Central memory CD8-positive, alpha-beta T cell (primary cell): Measurements from ENCODE around the gene CCNI2.

Experiments
- ATAC-seq: fragments of 150-1000 bp; cut with Tn5 transposase; replicated peaks from 2 replicates; pipeline ENCODE4 v1.10.0; 2022; ENCODE audit warnings: mild to moderate bottlenecking, moderate FRiP score, moderate number of reproducible peaks; ENCODE audit not compliant: poor library complexity, severe bottlenecking; ENCODE audit errors: extremely low read depth
- DNase-seq, 2 donors: peaks; one replicate each; pipeline ENCODE4 v3.0.0; 2021; ENCODE audit warnings: low spot score in 2 of 2
- H3K27ac Mint-ChIP-seq: one replicate; pipeline ENCODE4 v1.8.0; 2022; ENCODE audit warnings: low read depth, mild to moderate bottlenecking, moderate library complexity, mixed read lengths
- H3K27me3 Mint-ChIP-seq: one replicate; pipeline ENCODE4 v1.8.0; 2022; ENCODE audit warnings: mixed read lengths
- H3K36me3 Mint-ChIP-seq: one replicate; pipeline ENCODE4 v1.8.0; 2022; ENCODE audit warnings: mild to moderate bottlenecking, moderate library complexity, mixed read lengths; ENCODE audit not compliant: insufficient read depth
- H3K4me1 Mint-ChIP-seq: one replicate; pipeline ENCODE4 v1.8.0; 2022; ENCODE audit warnings: mixed read lengths
- H3K4me3 Mint-ChIP-seq: one replicate; pipeline ENCODE4 v1.8.0; 2022; ENCODE audit warnings: mild to moderate bottlenecking, moderate library complexity, mixed read lengths
- H3K9me3 Mint-ChIP-seq: one replicate; pipeline ENCODE4 v1.8.0; 2022; ENCODE audit warnings: mixed read lengths

Gene CCNI2, protein sequence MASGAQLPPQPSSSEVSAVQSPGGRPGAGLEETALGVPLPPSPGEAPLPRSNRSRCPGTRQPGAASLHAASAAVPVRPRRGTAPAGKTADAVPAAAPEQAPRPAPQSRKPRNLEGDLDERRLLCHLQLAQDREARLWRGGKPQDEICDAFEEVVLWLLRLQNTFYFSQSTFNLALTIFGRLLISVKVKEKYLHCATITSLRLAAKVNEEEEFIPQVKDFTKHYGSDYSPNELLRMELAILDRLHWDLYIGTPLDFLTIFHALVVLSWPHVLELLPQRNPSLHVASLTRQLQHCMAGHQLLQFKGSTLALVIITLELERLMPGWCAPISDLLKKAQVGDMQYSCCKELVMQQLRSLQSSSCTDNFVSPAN

DNA sequence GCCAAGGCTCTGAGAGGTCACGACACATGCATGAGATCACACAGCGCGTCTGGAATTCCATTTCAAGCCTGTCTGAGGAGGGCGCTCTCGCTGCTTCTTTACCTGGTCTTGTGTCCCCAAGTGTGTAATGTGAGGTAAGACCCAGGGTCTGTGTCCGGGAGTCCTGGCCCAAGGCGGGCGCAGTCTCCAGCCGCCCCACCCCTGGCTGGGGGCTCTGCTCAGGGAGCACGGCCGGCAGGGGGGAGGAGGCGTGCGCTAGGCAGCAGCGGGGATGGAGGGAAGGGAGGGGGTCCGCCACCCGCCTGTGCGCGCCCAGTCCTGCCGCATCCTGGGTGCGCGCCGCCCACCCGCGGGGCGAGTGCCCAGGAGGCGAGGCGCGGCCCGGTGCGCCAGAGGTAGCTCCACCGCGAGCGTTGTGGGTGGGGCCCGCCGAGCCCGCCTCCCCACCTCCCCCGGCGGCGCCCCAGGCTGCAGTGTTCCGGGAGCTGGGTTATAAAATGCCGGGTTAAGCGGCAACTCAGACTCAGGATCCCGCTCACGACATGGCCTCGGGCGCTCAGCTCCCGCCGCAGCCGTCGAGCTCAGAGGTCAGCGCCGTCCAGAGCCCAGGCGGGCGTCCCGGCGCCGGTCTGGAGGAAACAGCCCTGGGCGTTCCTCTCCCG is at the start of gene CCNI2:
TSS of gene CCNI2 (plus strand) at position 473 of the 662 bp plus-strand sequence. CDS start at position 543, 70 bp downstream.
- H3K4me3 Mint-ChIP-seq: peak within 1 kb of the TSS; percentile 78
- ATAC-seq (peak; percentile 84), DNase-seq (peak; percentile 35 to 45)
- no peaks in the 10 kb centered on the region for H3K9me3 Mint-ChIP-seq
- H3K4me1 Mint-ChIP-seq: no peaks in the 10 kb centered on the region
- H3K27ac Mint-ChIP-seq: no peak within 1 kb of the TSS
- H3K27me3 Mint-ChIP-seq: no peaks in the 10 kb centered on the region
- H3K36me3 Mint-ChIP-seq: peaks cover 4% of the 10 kb centered on the region

DNA sequence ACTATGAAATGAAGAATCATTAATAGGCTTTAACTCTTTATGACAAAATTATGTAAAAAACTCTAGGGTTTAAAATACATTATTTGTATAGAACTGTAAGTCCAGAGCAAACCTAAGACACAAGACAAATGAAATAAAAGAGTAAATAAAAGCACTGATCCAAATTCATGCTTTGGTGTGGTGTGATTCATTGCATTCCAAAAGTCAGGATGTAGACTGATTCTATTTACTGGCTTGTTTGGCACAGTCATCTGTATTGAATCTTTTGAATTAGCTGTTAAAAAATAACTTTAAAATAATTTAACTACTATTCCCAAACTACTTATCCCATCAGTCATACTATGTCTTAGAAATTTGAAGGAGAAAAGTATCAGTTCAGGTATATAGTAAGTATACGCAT is 42.4 kb upstream of the CCNI2 start:
- Mint-ChIP-seq H3K27ac (no peak overlapping the region), H3K4me1 (no peaks in the 10 kb centered on the region)

DNA sequence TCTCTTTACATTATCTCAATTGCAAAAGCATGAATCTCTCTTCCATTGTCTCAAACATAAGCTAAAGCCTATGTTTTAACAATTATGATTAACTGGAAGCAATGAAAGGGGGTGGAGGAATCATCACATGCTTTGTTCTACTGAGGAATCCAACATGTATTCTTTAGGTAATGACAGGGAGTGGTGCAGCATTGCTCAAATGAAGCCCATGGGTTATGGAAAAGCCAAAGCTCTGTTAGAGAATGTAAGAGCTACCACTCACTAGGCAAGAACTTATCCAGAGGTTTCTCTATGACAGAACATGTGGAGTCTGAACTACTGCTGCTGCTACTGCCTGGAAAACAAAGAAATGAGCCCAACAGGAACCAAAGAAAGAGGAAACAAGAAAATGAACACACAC is 38.6 kb upstream of the CCNI2 start:
- Mint-ChIP-seq H3K9me3 (no peaks in the 10 kb centered on the region), H3K27me3 (no peaks in the 10 kb centered on the region), H3K36me3 (peaks cover 11% of the 10 kb centered on the region), H3K4me3 (no peak overlapping the region), H3K27ac (no peak overlapping the region), H3K4me1 (no peaks in the 10 kb centered on the region)
- ATAC-seq (no peak), DNase-seq (no peak)

More for the DNA sequence above, 42.4 kb upstream of the CCNI2 start:
- Mint-ChIP-seq H3K27me3 (no peaks in the 10 kb centered on the region), H3K9me3 (no peaks in the 10 kb centered on the region), H3K4me3 (no peak overlapping the region), H3K36me3 (peaks cover 35% of the 10 kb centered on the region)
- ATAC-seq: no peak
- no peak for DNase-seq

DNA sequence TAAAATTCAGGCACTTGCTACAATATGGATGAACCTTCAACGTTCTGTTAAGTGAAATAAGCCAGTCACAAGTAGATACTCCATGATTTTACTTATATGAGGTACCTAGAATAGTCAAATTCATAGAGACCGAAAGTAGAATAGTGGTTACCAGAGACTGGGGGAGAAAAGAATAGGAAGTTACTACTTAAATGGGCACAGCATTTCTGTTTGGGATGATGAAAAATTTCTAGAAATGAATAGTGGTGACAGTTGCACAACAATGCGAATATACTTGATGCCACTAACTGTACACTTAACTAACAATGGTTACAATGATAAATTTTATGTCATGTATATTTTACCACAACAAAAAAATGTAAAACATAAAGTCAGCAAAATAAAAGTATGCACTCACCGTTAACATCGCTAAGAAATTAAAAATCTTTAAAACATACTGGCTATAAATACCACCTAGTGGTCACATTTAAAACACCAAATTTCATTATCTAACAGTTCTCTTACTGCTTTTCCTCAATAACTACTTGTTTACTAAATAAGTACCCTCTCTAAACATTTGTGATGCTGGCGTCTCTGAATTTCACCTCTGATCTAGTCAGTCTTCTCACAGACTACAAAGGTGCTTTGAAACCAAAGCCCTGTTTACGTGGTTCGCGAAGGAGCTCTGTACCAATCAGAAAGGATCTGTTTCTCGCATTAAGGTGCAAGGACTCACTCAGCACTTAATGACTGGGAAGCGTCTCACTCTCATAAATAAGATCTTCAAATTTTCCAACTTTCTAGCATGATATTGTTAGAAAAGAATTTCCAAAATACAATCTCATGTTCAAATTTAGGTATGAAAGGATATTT is 32.5 kb upstream of the CCNI2 start:
- no peak overlapping the region for H3K4me3 Mint-ChIP-seq

DNA sequence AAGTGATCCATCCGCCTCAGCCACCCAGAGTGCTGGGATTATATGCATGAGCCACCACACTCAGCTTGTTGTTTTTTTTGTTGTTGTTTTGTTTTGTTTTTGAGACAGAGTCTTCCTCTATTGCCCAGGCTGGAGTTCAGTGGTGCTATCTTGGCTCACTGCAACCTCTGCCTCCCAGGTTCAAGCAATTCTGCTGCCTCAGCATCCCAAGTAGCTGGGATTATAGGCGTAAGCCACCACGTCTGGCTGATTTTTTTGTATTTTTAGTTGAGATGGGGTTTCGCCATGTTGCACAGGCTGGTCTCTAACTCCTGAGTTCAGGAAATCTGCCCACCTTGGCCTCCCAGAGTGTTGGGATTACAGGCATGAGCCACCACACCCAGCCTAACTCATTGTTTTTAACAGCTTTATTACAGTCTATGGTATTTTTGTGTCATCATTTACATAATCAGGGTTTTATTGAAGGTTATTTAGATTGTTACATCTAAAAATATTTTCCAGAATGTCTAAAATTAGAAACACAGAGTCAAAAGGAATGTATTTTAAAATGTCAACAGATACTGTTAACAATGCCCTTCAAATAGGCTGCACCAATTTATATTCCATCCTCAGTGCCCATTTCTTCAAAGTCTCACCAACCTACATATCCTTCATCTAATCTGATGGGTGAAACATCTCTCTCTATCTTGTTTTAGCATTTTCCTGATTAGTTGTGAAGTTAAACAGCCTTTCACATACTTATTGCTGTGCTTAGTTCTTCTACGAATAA is 28.5 kb upstream of the CCNI2 start:
- peaks cover 17% of the 10 kb centered on the region for H3K36me3 Mint-ChIP-seq
- H3K27ac Mint-ChIP-seq: no peak overlapping the region
- H3K4me3 Mint-ChIP-seq: no peak overlapping the region
- ATAC-seq (no peak), DNase-seq (no peak)
- H3K27me3 Mint-ChIP-seq: no peaks in the 10 kb centered on the region
- no peaks in the 10 kb centered on the region for H3K9me3 Mint-ChIP-seq
- H3K4me1 Mint-ChIP-seq: peaks cover 7% of the 10 kb centered on the region

More for the DNA sequence above, 32.5 kb upstream of the CCNI2 start:
- peaks cover 12% of the 10 kb centered on the region for H3K36me3 Mint-ChIP-seq
- H3K27me3 Mint-ChIP-seq: no peaks in the 10 kb centered on the region
- H3K9me3 Mint-ChIP-seq: no peaks in the 10 kb centered on the region
- peaks cover 7% of the 10 kb centered on the region for H3K4me1 Mint-ChIP-seq
- H3K27ac Mint-ChIP-seq: no peak overlapping the region
- DNase-seq (no peak), ATAC-seq (no peak)

DNA sequence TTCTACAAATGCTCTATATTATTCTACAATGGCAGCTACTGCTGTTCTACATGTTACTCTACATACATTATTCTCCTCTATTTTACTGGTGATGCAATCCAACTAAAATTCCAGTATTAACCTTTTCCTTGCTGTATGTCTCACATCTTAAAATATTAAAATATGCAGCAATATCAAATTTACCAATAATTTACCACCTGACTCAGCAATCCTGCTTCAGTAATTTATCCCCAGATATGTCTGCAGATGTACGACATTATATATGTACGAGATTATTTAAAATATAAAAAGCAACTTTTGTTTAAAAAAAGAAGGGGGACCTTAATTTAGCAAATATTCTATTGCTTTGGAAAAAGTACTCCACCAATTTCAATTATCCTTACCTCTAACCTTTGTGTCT is 21.5 kb upstream of the CCNI2 start:
- no peaks in the 10 kb centered on the region for H3K27me3 Mint-ChIP-seq
- no peaks in the 10 kb centered on the region for H3K9me3 Mint-ChIP-seq
- H3K36me3 Mint-ChIP-seq: peaks cover 18% of the 10 kb centered on the region
- no peak overlapping the region for H3K27ac Mint-ChIP-seq
- H3K4me3 Mint-ChIP-seq: no peak overlapping the region
- ATAC-seq (no peak), DNase-seq (no peak)
- H3K4me1 Mint-ChIP-seq: peaks cover 14% of the 10 kb centered on the region

DNA sequence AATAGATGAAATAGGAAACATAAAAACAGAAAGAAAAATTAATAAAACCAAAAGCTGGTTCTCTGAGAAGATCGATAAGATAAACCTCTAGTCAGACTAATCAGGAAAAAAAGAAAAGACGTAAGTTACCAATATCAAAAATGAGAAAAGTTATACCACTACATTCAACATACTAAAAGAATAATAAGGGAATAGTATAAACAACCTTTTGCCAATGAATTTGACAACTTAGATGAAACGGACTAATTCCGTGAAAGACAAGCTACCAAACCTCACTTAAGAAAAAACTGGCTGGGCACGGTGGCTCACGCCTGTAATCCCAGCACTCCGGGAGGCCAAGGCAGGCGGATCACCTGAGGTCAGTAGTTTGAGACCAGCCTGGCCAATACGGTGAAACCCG is 17.3 kb upstream of the CCNI2 start:
- no peak for ATAC-seq
- peaks cover 17% of the 10 kb centered on the region for H3K36me3 Mint-ChIP-seq
- peaks cover 29% of the 10 kb centered on the region for H3K4me1 Mint-ChIP-seq
- H3K4me3 Mint-ChIP-seq: no peak overlapping the region
- H3K27ac Mint-ChIP-seq: no peak overlapping the region
- H3K27me3 Mint-ChIP-seq: no peaks in the 10 kb centered on the region
- DNase-seq: no peak
- no peaks in the 10 kb centered on the region for H3K9me3 Mint-ChIP-seq

DNA sequence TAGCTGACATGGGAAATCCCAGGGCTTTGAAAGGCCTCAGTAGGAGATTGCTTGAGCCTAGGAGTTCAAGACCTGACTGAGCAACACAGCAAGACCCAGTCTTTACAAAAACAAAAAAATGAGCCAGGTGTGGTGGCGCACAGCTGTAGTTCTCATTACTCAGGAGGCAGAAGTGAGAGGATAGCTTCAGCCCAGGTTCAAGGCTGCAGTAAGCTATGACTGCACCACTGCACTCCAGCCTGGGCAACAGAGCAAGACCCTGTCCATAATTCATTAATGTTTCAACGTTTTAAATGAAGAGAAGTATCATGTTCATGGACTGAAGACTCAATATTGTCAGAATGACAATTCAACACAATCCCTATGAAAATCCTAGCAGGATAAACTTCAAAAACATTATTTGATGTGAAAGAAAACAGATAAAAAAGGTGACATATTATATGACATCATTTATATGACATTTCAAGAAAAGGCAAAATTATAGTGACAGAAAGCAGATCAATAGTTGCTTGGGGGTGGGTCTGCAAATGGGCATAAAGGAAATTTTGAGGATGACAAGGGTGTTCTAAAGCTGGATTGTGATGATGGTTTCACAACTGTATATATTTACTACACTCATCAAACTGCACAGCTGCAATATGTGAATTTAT is 13.6 kb upstream of the CCNI2 start:
- DNase-seq (no peak), ATAC-seq (no peak)
- H3K27ac Mint-ChIP-seq: no peak overlapping the region
- peaks cover 45% of the 10 kb centered on the region for H3K4me1 Mint-ChIP-seq
- no peak overlapping the region for H3K4me3 Mint-ChIP-seq
- no peaks in the 10 kb centered on the region for H3K27me3 Mint-ChIP-seq
- no peaks in the 10 kb centered on the region for H3K9me3 Mint-ChIP-seq
- peaks cover 14% of the 10 kb centered on the region for H3K36me3 Mint-ChIP-seq

DNA sequence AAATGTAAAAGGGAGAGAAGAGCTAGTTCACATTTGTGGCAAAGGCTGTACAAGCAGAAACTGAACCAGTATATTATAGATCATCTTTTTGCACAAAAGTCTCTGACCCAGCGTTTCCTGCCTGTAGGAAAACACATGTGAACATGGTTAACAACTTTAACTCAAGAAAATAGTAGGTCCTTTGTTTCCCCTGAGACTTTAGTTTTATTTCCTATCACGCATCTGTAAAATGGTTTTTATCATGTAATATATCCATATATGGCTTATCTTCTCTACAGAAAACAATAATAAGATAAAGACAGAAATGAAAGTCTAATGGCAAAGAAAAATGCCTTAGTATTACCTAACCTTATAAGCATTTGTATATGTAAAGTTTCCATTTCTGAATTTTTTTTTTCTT is 12.5 kb upstream of the CCNI2 start:
- H3K36me3 Mint-ChIP-seq: peaks cover 13% of the 10 kb centered on the region
- no peaks in the 10 kb centered on the region for H3K27me3 Mint-ChIP-seq
- no peak overlapping the region for H3K27ac Mint-ChIP-seq
- no peak overlapping the region for H3K4me3 Mint-ChIP-seq
- H3K4me1 Mint-ChIP-seq: peaks cover 44% of the 10 kb centered on the region
- no peaks in the 10 kb centered on the region for H3K9me3 Mint-ChIP-seq
- DNase-seq: no peak
- no peak for ATAC-seq

DNA sequence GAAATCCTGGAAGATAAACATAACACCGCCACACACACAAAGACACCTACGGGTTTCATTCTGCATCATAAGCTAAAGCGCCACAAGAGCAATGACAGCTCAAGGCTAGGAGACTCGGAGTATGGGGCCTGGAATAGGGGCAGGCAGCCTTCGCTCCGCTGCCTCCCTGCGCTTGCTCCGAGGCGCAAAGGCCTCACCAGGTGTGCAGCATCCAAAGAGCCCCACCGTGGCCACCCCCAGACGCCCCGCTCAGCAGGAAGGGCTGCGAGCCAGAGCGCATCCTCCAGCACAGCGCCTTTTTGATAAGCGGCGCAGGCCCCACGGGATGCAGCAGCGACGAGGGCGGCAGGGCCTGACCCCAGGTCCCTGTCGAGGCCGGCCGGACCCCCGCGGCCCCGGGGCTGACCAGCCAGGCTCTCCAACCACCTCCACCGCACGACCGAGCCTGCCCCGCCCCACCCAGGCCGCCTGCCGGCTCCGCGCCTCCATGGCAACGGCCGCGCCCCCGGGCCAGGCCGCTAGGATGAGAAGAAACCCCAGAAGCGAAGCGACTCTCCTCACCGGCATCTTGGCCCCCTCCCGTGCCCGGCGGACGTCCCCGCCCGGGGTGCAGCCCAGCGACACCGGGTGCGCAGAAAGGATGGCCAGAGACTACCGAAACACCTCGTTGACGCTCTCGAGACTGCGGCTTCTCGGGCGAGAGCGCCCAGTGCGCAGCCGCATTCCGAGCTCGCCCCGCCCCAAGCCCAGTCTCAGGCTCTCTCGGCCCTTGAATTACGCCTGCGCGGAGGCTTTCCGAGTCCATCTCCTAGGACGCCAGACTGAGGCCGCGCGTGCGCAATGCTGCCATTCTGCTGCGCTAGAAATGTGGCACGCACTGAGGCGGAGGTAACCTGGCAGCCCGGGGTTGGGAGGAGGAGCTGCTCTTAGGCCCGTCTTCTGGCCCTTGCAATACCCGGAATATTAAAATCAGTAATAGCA is 10.1 kb upstream of the CCNI2 start, which contains the start of gene KIF3A:
TSS of gene KIF3A (minus strand) at position 694 of the 981 bp plus-strand sequence. CDS start at position 567, 127 bp downstream.
- no peaks in the 10 kb centered on the region for H3K27me3 Mint-ChIP-seq
- ATAC-seq (peak; percentile 82), DNase-seq (peak; percentile 95 to 96)
- H3K9me3 Mint-ChIP-seq: no peaks in the 10 kb centered on the region
- H3K36me3 Mint-ChIP-seq: peaks cover 9% of the 10 kb centered on the region
- peak within 1 kb of the TSS; percentile 88 for H3K27ac Mint-ChIP-seq
- peaks cover 40% of the 10 kb centered on the region for H3K4me1 Mint-ChIP-seq
- peak within 1 kb of the TSS; percentile 93 for H3K4me3 Mint-ChIP-seq
